Upper lobe of left lung (tissue), 4 donors: Measurements from ENCODE around the gene ZNF652.

Experiments
- CTCF ChIP-seq, 6 experiments: fragments of 450-650 bp in 4 of 6; fragments of 200-600 bp in 2 of 6; sonication (generic) in 2 of 6; IDR thresholded peaks; one replicate each; pipeline ENCODE4 v1.5.1; 2016 to 2019; ENCODE audit warnings: antibody characterized with exemption in 6 of 6
- EP300 ChIP-seq, 4 donors: sonication (generic); formaldehyde crosslinking; IDR thresholded peaks; one replicate each; pipeline ENCODE4 v1.5.1; 2017; ENCODE audit warnings: antibody characterized with exemption in 4 of 4, control low read depth in 2 of 4
- POLR2AphosphoS5 ChIP-seq, 2 donors: sonication (generic); formaldehyde crosslinking; IDR thresholded peaks; one replicate each; pipeline ENCODE4 v1.5.1; 2017; ENCODE audit warnings: antibody characterized with exemption in 2 of 2

- no peak for TF ChIP-seq POLR2AphosphoS5 (IDR thresholded peaks at IDR 0.05)
- no peak for TF ChIP-seq CTCF (IDR thresholded peaks at IDR 0.05)
- no peak for TF ChIP-seq EP300 (IDR thresholded peaks at IDR 0.05)
Measured at GRCh38 chr17:49379926-49380325, 17.9 kb upstream of the ZNF652 start.
